ENCODE measurements around the gene LRTM2. TPM values are rescaled to one million over a fixed set of nuclear protein-coding genes. Genes with fewer than 3 reads are reported as not detected.

Gene LRTM2
- total RNA-seq, 1 donor from 2014 or later: not detected

DNA sequence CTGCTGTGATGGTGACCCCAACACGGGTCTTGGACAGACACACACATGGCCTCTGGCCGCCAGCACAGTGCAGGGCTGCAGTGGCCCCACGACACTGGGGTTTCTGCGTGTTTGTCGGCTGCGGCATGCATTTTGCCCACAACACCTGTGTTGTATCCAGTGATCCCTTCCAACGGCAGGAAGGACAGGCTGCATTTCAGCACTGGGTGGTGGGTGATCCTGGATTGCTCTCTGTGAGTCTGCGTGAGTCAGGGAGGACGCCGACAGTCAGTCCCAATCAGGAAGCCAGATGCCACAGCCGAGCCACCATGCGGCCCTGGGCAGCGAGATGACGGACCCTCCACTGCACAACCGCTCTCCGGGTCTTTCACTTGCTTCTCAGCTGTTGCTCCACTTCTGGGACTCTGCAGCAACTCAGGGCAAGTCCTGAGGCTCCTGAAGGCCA is 20.6 kb downstream of the LRTM2 start:
- Histone ChIP-seq H3K9me3 (ENCODE audit: control insufficient read depth in 3 of 3, low read length in 3 of 3) (no peaks in the 10 kb centered on the region), H3K27me3 (ENCODE audit: control insufficient read depth in 3 of 3, insufficient read depth in 3 of 3, low read length in 3 of 3) (peaks cover 5 to 69% (median 57%) of the 10 kb centered on the region in 3 donors), H3K9ac (ENCODE audit: low read depth in 1 of 3, low read length in 3 of 3) (no peak overlapping the region), H3K4me3 (ENCODE audit: low read length in 3 of 3) (no peak overlapping the region), H3K4me1 (ENCODE audit: control insufficient read depth in 3 of 3, insufficient read depth in 3 of 3, low read length in 3 of 3) (no peaks in the 10 kb centered on the region), H3K36me3 (ENCODE audit: control insufficient read depth in 3 of 3, insufficient read depth in 3 of 3, low read length in 3 of 3) (no peaks in the 10 kb centered on the region), H3K27ac (ENCODE audit: low read depth, low read length) (no peak overlapping the region)

DNA sequence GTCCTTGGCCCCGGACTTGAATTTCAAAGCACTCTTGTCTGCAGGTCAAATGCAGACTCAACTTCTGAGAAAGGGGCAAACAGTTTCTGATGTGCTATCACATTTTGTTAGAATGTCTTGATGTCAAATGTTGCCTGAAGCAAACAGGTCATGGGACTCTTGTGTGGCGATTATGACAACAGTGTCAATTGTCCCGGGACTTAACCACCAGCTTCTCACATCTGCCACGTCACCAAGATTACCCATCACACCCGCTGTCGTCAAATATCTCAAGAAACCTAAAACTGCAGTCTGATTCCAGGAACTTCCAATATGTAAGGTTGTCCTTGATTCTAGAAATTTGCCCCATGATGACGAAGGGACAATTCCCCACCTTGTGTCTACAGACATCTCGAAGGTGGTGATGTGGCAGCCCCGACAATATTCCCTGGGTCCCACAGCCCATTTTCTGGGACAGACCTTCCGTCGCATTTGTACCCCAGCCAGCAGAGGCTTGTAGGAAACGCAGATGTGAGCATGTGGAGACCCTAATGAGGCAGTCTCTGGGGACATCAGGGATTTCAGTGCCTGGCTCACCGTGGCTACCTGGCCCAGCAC is 21.3 kb downstream of the LRTM2 start:
- no peak overlapping the region for H3K4me3 ChIP-seq (ENCODE audit: low read length in 3 of 3)
- H3K9ac ChIP-seq (ENCODE audit: low read depth in 1 of 3, low read length in 3 of 3): no peak overlapping the region
- H3K9me3 ChIP-seq (ENCODE audit: control insufficient read depth in 3 of 3, low read length in 3 of 3): no peaks in the 10 kb centered on the region
- H3K27me3 ChIP-seq (ENCODE audit: control insufficient read depth in 3 of 3, insufficient read depth in 3 of 3, low read length in 3 of 3): peaks cover 5 to 64% (median 58%) of the 10 kb centered on the region in 3 donors
- H3K36me3 ChIP-seq (ENCODE audit: control insufficient read depth in 3 of 3, insufficient read depth in 3 of 3, low read length in 3 of 3): no peaks in the 10 kb centered on the region
- no peak overlapping the region for H3K27ac ChIP-seq (ENCODE audit: low read depth, low read length)
- H3K4me1 ChIP-seq (ENCODE audit: control insufficient read depth in 3 of 3, insufficient read depth in 3 of 3, low read length in 3 of 3): no peaks in the 10 kb centered on the region

DNA sequence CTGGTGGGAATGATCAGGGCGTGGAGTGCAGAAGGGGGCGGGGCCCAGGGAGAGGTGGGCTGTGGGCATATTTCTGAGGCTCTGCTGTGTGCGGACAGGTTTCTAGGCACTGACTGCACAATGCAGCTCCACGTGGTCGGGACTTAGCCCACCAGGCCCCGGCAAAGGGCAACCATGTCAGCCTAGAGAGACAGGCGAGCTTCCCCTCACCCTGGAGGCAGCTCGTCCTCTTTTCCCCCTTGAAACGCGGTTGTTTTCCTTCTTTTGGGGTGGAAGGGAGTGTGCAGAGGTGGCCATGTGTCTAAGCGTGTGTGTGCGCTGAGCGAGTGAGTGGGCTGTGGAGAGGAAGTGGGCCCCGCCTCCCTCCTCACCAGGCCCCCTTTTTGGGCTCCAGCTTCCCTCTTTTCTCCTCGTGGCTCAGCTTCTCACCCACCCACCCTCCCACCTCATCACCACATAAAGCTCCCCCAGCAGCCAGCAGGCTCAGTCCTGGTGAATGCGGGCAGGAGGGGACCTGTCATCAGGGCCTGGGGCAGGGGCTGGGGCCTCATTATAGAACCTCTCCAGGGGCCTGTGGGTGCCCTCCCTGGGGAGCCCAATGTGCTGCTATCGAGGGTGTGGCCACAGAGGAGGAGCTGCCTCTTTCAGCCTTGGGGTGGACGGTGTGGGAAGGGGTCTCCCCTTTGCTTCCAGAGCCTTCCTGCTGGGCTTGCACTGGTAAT is 22.0 kb downstream of the LRTM2 start:
- H3K4me1 ChIP-seq (ENCODE audit: control insufficient read depth in 3 of 3, insufficient read depth in 3 of 3, low read length in 3 of 3): no peaks in the 10 kb centered on the region
- H3K9ac ChIP-seq (ENCODE audit: low read depth in 1 of 3, low read length in 3 of 3): no peak overlapping the region
- H3K4me3 ChIP-seq (ENCODE audit: low read length in 3 of 3): no peak overlapping the region
- peaks cover 5 to 58% (median 52%) of the 10 kb centered on the region in 3 donors for H3K27me3 ChIP-seq (ENCODE audit: control insufficient read depth in 3 of 3, insufficient read depth in 3 of 3, low read length in 3 of 3)
- H3K36me3 ChIP-seq (ENCODE audit: control insufficient read depth in 3 of 3, insufficient read depth in 3 of 3, low read length in 3 of 3): no peaks in the 10 kb centered on the region
- H3K27ac ChIP-seq (ENCODE audit: low read depth, low read length): no peak overlapping the region
- H3K9me3 ChIP-seq (ENCODE audit: control insufficient read depth in 3 of 3, low read length in 3 of 3): no peaks in the 10 kb centered on the region

DNA sequence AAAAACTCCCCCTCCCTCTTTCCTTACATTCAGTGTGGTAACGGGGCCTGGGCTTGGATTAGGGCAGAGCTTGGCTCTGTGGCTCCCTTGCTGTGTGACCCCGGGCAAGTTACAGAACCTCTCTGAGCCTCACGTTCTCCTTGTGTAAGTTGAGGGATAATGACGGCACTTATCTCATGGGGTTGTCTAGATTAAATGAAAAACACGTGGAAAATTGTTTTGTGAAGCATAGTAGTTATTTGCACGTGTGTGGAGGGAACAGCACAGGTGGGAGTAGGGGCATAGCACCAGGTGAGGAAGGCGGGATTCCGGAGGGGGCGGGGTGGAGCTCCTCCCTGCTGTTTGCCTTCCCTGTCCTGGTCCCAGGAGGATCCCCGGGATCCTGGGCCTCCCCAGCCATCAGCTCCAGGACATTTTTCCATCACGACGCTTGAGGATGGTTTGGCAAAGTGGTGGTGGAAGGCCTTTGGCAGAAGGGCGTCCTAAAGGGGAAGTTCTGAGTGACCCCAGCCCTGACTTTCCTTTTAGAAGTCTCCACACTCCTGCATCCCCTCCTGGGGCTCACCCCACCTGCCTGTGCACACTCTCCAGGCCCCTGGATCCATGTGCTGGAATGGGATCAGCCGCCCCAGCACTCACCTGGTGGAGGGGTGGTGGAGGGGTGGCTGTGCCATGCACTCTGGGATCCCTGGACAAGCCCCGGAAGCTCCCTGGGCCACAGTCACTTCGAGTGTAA is 22.7 kb downstream of the LRTM2 start:
- Histone ChIP-seq H3K27me3 (ENCODE audit: control insufficient read depth in 3 of 3, insufficient read depth in 3 of 3, low read length in 3 of 3) (peaks cover 5 to 53% (median 53%) of the 10 kb centered on the region in 3 donors), H3K4me3 (ENCODE audit: low read length in 3 of 3) (no peak overlapping the region), H3K27ac (ENCODE audit: low read depth, low read length) (no peak overlapping the region), H3K9me3 (ENCODE audit: control insufficient read depth in 3 of 3, low read length in 3 of 3) (no peaks in the 10 kb centered on the region), H3K9ac (ENCODE audit: low read depth in 1 of 3, low read length in 3 of 3) (no peak overlapping the region), H3K4me1 (ENCODE audit: control insufficient read depth in 3 of 3, insufficient read depth in 3 of 3, low read length in 3 of 3) (no peaks in the 10 kb centered on the region), H3K36me3 (ENCODE audit: control insufficient read depth in 3 of 3, insufficient read depth in 3 of 3, low read length in 3 of 3) (no peaks in the 10 kb centered on the region)

DNA sequence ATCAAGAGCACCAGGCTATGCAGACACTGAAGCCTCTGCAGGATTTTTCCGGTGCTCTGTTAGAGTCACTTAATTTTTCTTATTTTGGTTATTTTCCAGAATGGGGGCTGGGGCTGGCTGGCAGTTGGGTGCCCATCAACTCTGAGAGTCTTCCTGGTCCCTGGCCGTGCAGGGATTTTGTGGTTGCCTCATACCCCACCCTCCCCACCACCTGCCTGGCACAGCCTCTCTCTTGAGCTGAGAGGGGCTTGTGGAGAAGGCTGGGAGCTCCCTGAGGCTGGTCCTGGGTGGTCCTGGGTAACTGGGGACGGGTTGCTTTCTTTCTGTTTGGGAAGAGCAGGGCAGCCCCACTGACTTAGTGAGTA is 23.3 kb downstream of the LRTM2 start:
- Histone ChIP-seq H3K9ac (ENCODE audit: low read depth in 1 of 3, low read length in 3 of 3) (no peak overlapping the region), H3K9me3 (ENCODE audit: control insufficient read depth in 3 of 3, low read length in 3 of 3) (no peaks in the 10 kb centered on the region), H3K4me1 (ENCODE audit: control insufficient read depth in 3 of 3, insufficient read depth in 3 of 3, low read length in 3 of 3) (no peaks in the 10 kb centered on the region), H3K36me3 (ENCODE audit: control insufficient read depth in 3 of 3, insufficient read depth in 3 of 3, low read length in 3 of 3) (no peaks in the 10 kb centered on the region), H3K27me3 (ENCODE audit: control insufficient read depth in 3 of 3, insufficient read depth in 3 of 3, low read length in 3 of 3) (peaks cover under 1 to 52% (median 47%) of the 10 kb centered on the region in 3 donors), H3K4me3 (ENCODE audit: low read length in 3 of 3) (no peak overlapping the region), H3K27ac (ENCODE audit: low read depth, low read length) (no peak overlapping the region)

DNA sequence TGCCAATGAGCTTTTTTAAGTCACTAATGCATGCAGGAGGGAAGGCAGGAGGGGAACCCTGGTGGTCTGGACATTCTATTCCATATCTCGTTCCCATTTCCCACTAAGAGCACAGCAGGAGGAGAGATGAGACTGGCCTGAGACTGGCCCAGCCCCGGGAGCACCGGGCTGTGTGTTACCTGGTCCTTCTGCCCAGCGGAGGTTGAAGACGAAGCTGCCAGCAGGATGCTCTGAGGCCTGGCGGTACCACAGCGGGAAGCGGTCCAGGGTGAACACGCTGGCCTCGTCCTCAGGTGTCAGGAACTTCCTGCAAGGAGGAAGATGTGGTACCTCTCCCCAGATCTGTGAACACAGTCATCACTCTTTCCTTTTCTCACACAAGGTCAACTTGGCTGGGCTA is 23.9 kb downstream of the LRTM2 start:
- Histone ChIP-seq H3K9ac (ENCODE audit: low read depth in 1 of 3, low read length in 3 of 3) (no peak overlapping the region), H3K4me3 (ENCODE audit: low read length in 3 of 3) (no peak overlapping the region), H3K9me3 (ENCODE audit: control insufficient read depth in 3 of 3, low read length in 3 of 3) (no peaks in the 10 kb centered on the region), H3K4me1 (ENCODE audit: control insufficient read depth in 3 of 3, insufficient read depth in 3 of 3, low read length in 3 of 3) (no peaks in the 10 kb centered on the region), H3K27ac (ENCODE audit: low read depth, low read length) (no peak overlapping the region), H3K27me3 (ENCODE audit: control insufficient read depth in 3 of 3, insufficient read depth in 3 of 3, low read length in 3 of 3) (peaks cover 0 to 46% (median 41%) of the 10 kb centered on the region in 3 donors), H3K36me3 (ENCODE audit: control insufficient read depth in 3 of 3, insufficient read depth in 3 of 3, low read length in 3 of 3) (no peaks in the 10 kb centered on the region)

DNA sequence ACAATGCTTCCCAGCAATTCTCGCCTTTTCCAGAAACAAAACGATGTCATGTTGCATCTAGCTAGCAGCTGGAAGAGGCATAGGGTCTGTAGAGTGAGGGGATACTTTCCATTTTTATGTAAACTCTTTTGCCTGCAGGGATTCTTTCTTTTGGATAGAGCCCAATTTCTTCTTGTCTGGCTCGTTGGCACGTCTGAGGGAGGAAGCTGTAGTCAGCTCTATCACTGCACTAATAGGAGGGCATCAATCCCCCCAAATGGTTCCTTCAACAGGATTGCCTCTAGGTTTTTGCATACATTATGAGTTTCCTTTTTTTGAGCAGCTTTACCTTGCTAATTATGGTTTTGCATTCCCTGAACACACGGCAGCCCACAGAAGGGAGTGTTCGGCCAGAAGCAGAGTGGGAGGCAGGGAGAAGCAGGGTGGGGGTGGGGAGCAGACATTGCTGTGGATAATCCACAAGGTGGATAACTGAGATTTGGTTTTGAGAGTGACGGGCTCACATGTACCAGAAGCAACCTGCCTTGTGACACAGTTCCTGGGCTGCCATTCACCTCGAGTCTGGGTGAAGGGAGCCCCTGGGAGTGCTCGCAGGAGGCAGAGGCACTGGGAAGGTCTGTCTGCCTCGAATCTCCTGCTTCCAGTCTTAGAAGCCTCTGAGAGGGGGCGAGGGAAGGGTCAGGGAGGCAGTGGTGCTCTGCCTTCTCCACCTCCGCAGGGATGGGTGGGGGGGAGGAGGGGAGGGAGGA is 24.5 kb downstream of the LRTM2 start:
- Histone ChIP-seq H3K36me3 (ENCODE audit: control insufficient read depth in 3 of 3, insufficient read depth in 3 of 3, low read length in 3 of 3) (no peaks in the 10 kb centered on the region), H3K27me3 (ENCODE audit: control insufficient read depth in 3 of 3, insufficient read depth in 3 of 3, low read length in 3 of 3) (peaks cover 0 to 40% (median 36%) of the 10 kb centered on the region in 3 donors)

DNA sequence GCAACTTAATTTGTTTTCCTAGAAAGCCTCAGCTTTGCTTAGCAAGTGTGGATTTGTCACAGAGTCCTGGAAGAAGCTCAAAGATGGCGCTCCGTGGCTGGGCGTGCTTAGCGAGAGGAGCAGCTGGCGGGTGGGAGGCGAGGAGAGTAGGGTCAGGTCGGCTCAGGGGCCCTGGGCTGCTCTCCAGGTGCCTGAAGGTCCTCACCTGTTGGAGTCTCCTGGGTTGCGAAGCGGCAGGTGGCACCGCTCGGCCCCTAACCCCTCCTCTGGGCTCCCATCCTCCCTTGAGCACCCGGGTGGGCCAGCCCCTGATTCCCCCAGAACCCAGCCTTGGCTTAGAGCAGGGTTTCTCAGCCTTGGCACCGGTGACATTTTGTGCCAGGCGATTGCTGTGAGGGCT is 25.1 kb downstream of the LRTM2 start:
- Histone ChIP-seq H3K9me3 (ENCODE audit: control insufficient read depth in 3 of 3, low read length in 3 of 3) (no peaks in the 10 kb centered on the region), H3K9ac (ENCODE audit: low read depth in 1 of 3, low read length in 3 of 3) (no peak overlapping the region), H3K4me3 (ENCODE audit: low read length in 3 of 3) (no peak overlapping the region), H3K4me1 (ENCODE audit: control insufficient read depth in 3 of 3, insufficient read depth in 3 of 3, low read length in 3 of 3) (no peaks in the 10 kb centered on the region), H3K27me3 (ENCODE audit: control insufficient read depth in 3 of 3, insufficient read depth in 3 of 3, low read length in 3 of 3) (peaks cover 0 to 40% (median 35%) of the 10 kb centered on the region in 3 donors), H3K36me3 (ENCODE audit: control insufficient read depth in 3 of 3, insufficient read depth in 3 of 3, low read length in 3 of 3) (no peaks in the 10 kb centered on the region), H3K27ac (ENCODE audit: low read depth, low read length) (no peak overlapping the region)

More for the DNA sequence above, 24.5 kb downstream of the LRTM2 start:
- Histone ChIP-seq H3K9me3 (ENCODE audit: control insufficient read depth in 3 of 3, low read length in 3 of 3) (no peaks in the 10 kb centered on the region), H3K9ac (ENCODE audit: low read depth in 1 of 3, low read length in 3 of 3) (no peak overlapping the region), H3K4me1 (ENCODE audit: control insufficient read depth in 3 of 3, insufficient read depth in 3 of 3, low read length in 3 of 3) (no peaks in the 10 kb centered on the region), H3K4me3 (ENCODE audit: low read length in 3 of 3) (no peak overlapping the region), H3K27ac (ENCODE audit: low read depth, low read length) (no peak overlapping the region)

DNA sequence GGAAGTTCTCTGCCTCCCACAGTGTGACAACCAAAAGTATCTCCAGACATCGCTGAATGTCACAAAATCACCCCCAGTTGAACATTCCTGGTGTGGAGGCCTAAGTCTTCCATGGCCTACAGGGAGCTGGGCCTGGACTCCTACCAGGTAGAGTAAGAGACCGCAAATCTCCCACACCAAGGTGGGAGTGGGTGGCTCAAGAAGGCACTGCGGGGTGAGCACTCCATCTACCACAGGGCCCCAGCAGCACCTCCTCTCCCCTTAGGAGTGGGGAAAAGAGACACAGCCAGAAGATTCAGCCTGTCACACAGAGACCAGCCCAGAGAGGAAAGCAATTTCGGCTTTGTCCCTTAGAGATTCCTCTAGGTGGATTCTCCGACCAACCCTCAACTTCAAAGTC is 25.5 kb downstream of the LRTM2 start:
- peaks cover 0 to 37% (median 31%) of the 10 kb centered on the region in 3 donors for H3K27me3 ChIP-seq (ENCODE audit: control insufficient read depth in 3 of 3, insufficient read depth in 3 of 3, low read length in 3 of 3)
- no peaks in the 10 kb centered on the region for H3K36me3 ChIP-seq (ENCODE audit: control insufficient read depth in 3 of 3, insufficient read depth in 3 of 3, low read length in 3 of 3)
- no peaks in the 10 kb centered on the region for H3K9me3 ChIP-seq (ENCODE audit: control insufficient read depth in 3 of 3, low read length in 3 of 3)
- H3K9ac ChIP-seq (ENCODE audit: low read depth in 1 of 3, low read length in 3 of 3): no peak overlapping the region
- no peak overlapping the region for H3K4me3 ChIP-seq (ENCODE audit: low read length in 3 of 3)
- H3K4me1 ChIP-seq (ENCODE audit: control insufficient read depth in 3 of 3, insufficient read depth in 3 of 3, low read length in 3 of 3): no peaks in the 10 kb centered on the region
- H3K27ac ChIP-seq (ENCODE audit: low read depth, low read length): no peak overlapping the region

All from skeletal muscle tissue (tissue), 4 donors.